ENCODE measurements around the gene TBXAS1. TPM values are rescaled to one million over a fixed set of nuclear protein-coding genes. Genes with fewer than 3 reads are reported as not detected.

The TBXAS1 gene
- total and polyA plus RNA-seq, 2 donors (not counting 3 experiments of a cell fraction or from before 2014, with no cell fraction given): 2.1 to 4.3 TPM

DNA sequence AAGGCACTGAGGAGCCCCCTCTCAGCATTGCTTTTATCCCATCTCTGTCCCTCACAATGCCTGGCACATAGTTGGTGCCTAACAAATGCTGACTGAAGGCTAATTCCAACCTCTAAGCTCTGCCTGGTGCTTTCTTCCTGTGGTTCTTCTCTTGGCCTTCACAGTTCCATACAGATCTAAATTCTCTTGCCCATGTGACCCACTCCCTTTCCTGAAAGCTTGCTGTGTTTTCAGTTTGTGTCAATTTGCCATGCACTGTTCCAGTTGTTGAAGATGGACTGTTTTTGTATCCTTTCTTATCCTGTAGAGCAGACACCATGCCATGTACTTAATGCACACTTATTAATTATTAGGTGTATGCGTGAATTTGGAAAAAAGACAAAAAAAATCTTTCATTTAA, 9.2 kb downstream of the TBXAS1 start:
- Histone ChIP-seq H4K20me1 (replicated peaks; ENCODE audit: control insufficient read depth, extremely low read depth, insufficient read depth, low read length) (no peaks in the 10 kb centered on the region), H3K9ac (replicated peaks; ENCODE audit: extremely low read depth, insufficient read depth, low read length) (no peak overlapping the region), H3K27ac (ENCODE audit: insufficient read depth, low read depth, low read length) (no peak overlapping the region), H2AFZ (ENCODE audit: low read depth, low read length) (no peak overlapping the region), H3K4me1 (ENCODE audit: control insufficient read depth, extremely low read depth, insufficient read depth, low read length) (no peaks in the 10 kb centered on the region), H3K79me2 (ENCODE audit: control insufficient read depth, insufficient read depth, low read length) (no peaks in the 10 kb centered on the region), H3K4me3 (replicated peaks in 1 of 3; ENCODE audit: insufficient read depth in 1 of 3, low read depth in 1 of 3, low read length in 3 of 3) (no peak overlapping the region), H3K9me1 (replicated peaks; ENCODE audit: control insufficient read depth, extremely low read depth, insufficient read depth, low read length) (no peaks in the 10 kb centered on the region), H3K4me2 (ENCODE audit: insufficient read depth, low read length) (no peak overlapping the region), H3K9me3 (replicated peaks; ENCODE audit: control insufficient read depth, insufficient read depth, low read length) (no peaks in the 10 kb centered on the region), H3K36me3 (ENCODE audit: control insufficient read depth in 2 of 2, extremely low read depth in 1 of 2, insufficient read depth in 2 of 2, low read length in 2 of 2) (no peaks in the 10 kb centered on the region), H3K27me3 (ENCODE audit: control insufficient read depth in 2 of 2, insufficient read depth in 2 of 2, low read length in 2 of 2) (no peaks in the 10 kb centered on the region)
- DNase-seq (ENCODE audit: low read depth, low spot score): no peak
- ChIA-PET POLR2A (no interaction called here), CTCF (no interaction called here)
- intact Hi-C loops (cut with micrococcal nuclease): no loop called here
- no peak for TF ChIP-seq POLR2A (IDR thresholded peaks at IDR 0.05; ENCODE audit: low read depth, low read length)
- TF ChIP-seq POLR2AphosphoS5 (IDR thresholded peaks at IDR 0.05; ENCODE audit: insufficient read depth, low read depth, low read length): no peak
- TF ChIP-seq EZH2 (IDR thresholded peaks at IDR 0.05; ENCODE audit: borderline replicate concordance, low read depth, low read length, severe bottlenecking): no peak
- TF ChIP-seq MYC (IDR thresholded peaks at IDR 0.05; ENCODE audit: low read depth, low read length): no peak
- TF ChIP-seq JUN (IDR thresholded peaks at IDR 0.05; ENCODE audit: borderline replicate concordance, insufficient read depth, insufficient read length, low read depth): no peak
- TF ChIP-seq GATA2 (IDR thresholded peaks at IDR 0.05; ENCODE audit: insufficient read depth, insufficient read length, low read depth, low read length): no peak
- no peak for TF ChIP-seq FOS (IDR thresholded peaks at IDR 0.05; ENCODE audit: borderline replicate concordance, insufficient read depth, low read length)
- TF ChIP-seq CTCF (IDR thresholded peaks at IDR 0.05; ENCODE audit: extremely low read depth in 1 of 2, insufficient read depth in 1 of 2, low read depth in 1 of 2, low read length in 2 of 2): no peak
- no peak for TF ChIP-seq MAX (IDR thresholded peaks at IDR 0.05; ENCODE audit: insufficient read depth, insufficient read length)
- FAIRE-seq: no peak
- BruUV-seq (replicated peaks): no TSS peak
- dilution Hi-C loops (cut with MboI; ENCODE audit: extremely low pct_ligation_motif_present, low sequenced_read_pairs): no loop called here
